Trophoblast cell (in vitro differentiated cells and primary cell): ENCODE results near the gene GTF3C5.

Experiments
- DNase-seq, 2 donors: peaks; one replicate each; pipeline ENCODE4 v3.0.0-alpha.2; 2016
- H2AFZ ChIP-seq: 2 replicates; pipeline ENCODE4 v1.6.1; 2013; ENCODE audit warnings: low read length, moderate library complexity, mild to moderate bottlenecking; ENCODE audit not compliant: insufficient read depth, poor library complexity
- H2AK5ac ChIP-seq: 2 replicates; pipeline ENCODE4 v1.6.1; 2013; ENCODE audit warnings: mild to moderate bottlenecking, low read length
- H2BK120ac ChIP-seq: 2 replicates; pipeline ENCODE4 v1.6.1; 2013; ENCODE audit warnings: low read length, mild to moderate bottlenecking, moderate library complexity; ENCODE audit not compliant: insufficient read depth, poor library complexity
- H2BK12ac ChIP-seq: 2 replicates; pipeline ENCODE4 v1.6.1; 2013; ENCODE audit warnings: mild to moderate bottlenecking, low read length, moderate library complexity
- H2BK5ac ChIP-seq: 2 replicates; pipeline ENCODE4 v1.6.1; 2013; ENCODE audit warnings: low read length, low read depth, moderate library complexity, mild to moderate bottlenecking; ENCODE audit not compliant: poor library complexity
- H3K14ac ChIP-seq: 2 replicates; pipeline ENCODE4 v1.6.1; 2013; ENCODE audit warnings: mild to moderate bottlenecking, low read length
- H3K18ac ChIP-seq: 2 replicates; pipeline ENCODE4 v1.6.1; 2013; ENCODE audit warnings: mild to moderate bottlenecking, low read length
- H3K23ac ChIP-seq: 2 replicates; pipeline ENCODE4 v1.6.1; 2013; ENCODE audit warnings: low read length
- H3K27ac ChIP-seq: 2 replicates; pipeline ENCODE4 v1.5.1; 2013; ENCODE audit warnings: low read depth, mild to moderate bottlenecking, inconsistent platforms, low read length, moderate library complexity
- H3K27me3 ChIP-seq: 2 replicates; pipeline ENCODE4 v1.6.1; 2013; ENCODE audit warnings: inconsistent platforms, mild to moderate bottlenecking, low read length, moderate library complexity; ENCODE audit not compliant: insufficient read depth
- H3K36me3 ChIP-seq, 2 experiments: 1 replicate in 1 of 2; 2 replicates in 1 of 2; pipeline ENCODE4 v1.6.1; 2013; ENCODE audit warnings: low read length in 2 of 2, mild to moderate bottlenecking in 2 of 2, moderate library complexity in 1 of 2; ENCODE audit not compliant: insufficient read depth in 2 of 2, control insufficient read depth in 1 of 2
- H3K4ac ChIP-seq: 2 replicates; pipeline ENCODE4 v1.6.1; 2013; ENCODE audit warnings: low read depth, mild to moderate bottlenecking, low read length, moderate library complexity
- H3K4me1 ChIP-seq, 2 experiments: 1 replicate in 1 of 2; 2 replicates in 1 of 2; pipeline ENCODE4 v1.6.1; 2013; ENCODE audit warnings: low read length in 2 of 2, mild to moderate bottlenecking in 2 of 2, moderate library complexity in 1 of 2; ENCODE audit not compliant: insufficient read depth in 2 of 2, control insufficient read depth in 1 of 2
- H3K4me2 ChIP-seq: 2 replicates; pipeline ENCODE4 v1.6.1; 2013; ENCODE audit warnings: inconsistent platforms, mild to moderate bottlenecking, low read length, moderate library complexity
- H3K4me3 ChIP-seq: 2 replicates; pipeline ENCODE4 v1.5.1; 2013; ENCODE audit warnings: mild to moderate bottlenecking, low read depth, low read length, inconsistent platforms
- H3K79me1 ChIP-seq: one replicate; pipeline ENCODE4 v1.6.1; 2013; ENCODE audit warnings: low read length
- H3K79me2 ChIP-seq: 2 replicates; pipeline ENCODE4 v1.6.1; 2013; ENCODE audit warnings: low read length, mild to moderate bottlenecking; ENCODE audit not compliant: control insufficient read depth, insufficient read depth, poor library complexity
- H3K9ac ChIP-seq: 2 replicates; pipeline ENCODE4 v1.6.1; 2013; ENCODE audit warnings: mild to moderate bottlenecking, low read length
- H3K9me3 ChIP-seq: 2 replicates; pipeline ENCODE4 v1.6.1; 2013; ENCODE audit warnings: low read depth, mild to moderate bottlenecking, control low read depth, inconsistent platforms, low read length; ENCODE audit not compliant: insufficient read depth
- H4K12ac ChIP-seq: 2 replicates; pipeline ENCODE4 v1.6.1; 2013; ENCODE audit warnings: low read depth, mild to moderate bottlenecking, low read length, moderate library complexity
- H4K8ac ChIP-seq: 2 replicates; pipeline ENCODE4 v1.6.1; 2013; ENCODE audit warnings: low read depth, mild to moderate bottlenecking, low read length, moderate library complexity
- H4K91ac ChIP-seq: one replicate; pipeline ENCODE4 v1.6.1; 2013; ENCODE audit warnings: low read depth, mild to moderate bottlenecking, low read length, moderate library complexity
- WGBS: extraction: QIAGEN DNeasy Blood & Tissue Kit; methylation state at CpG from one replicate; pipeline ENCODE4 v1.1.7; 2013; ENCODE audit warnings: missing lambda C conversion rate; ENCODE audit not compliant: insufficient read length, insufficient coverage; ENCODE audit errors: extremely low coverage; 5-methylcytosine and 5-hydroxymethylcytosine counted together

GTF3C5 gene

GRCh38 chr9:133050781-133051180 lies 20.0 kb downstream of the GTF3C5 start:
- no peak overlapping the region for H3K9ac ChIP-seq
- no peak overlapping the region for H3K18ac ChIP-seq
- H4K8ac ChIP-seq, result no peak overlapping the region
- DNase-seq, result no peak
- H3K23ac ChIP-seq, result no peak overlapping the region
- H2BK120ac ChIP-seq, result no peak overlapping the region
- H3K27ac ChIP-seq, result no peak overlapping the region
- H3K27me3 ChIP-seq, result no peaks in the 10 kb centered on the region
- no peak overlapping the region for H3K4me3 ChIP-seq
- no peak overlapping the region for H2AFZ ChIP-seq
- no peak overlapping the region for H4K12ac ChIP-seq
- H3K9me3 ChIP-seq, result peaks cover 2% of the 10 kb centered on the region
- no peak overlapping the region for H2BK5ac ChIP-seq
- WGBS, result no CpG with 5 or more reads among the region's 10 CpGs
- no peaks in the 10 kb centered on the region for H3K79me2 ChIP-seq
- H3K14ac ChIP-seq, result no peak overlapping the region
- no peak overlapping the region for H3K4ac ChIP-seq
- H3K79me1 ChIP-seq, result no peaks in the 10 kb centered on the region
- H2BK12ac ChIP-seq, result no peak overlapping the region
- no peaks in the 10 kb centered on the region for H3K4me1 ChIP-seq
- H4K91ac ChIP-seq, result no peak overlapping the region
- H3K4me2 ChIP-seq, result no peak overlapping the region
- H2AK5ac ChIP-seq, result no peak overlapping the region
- H3K36me3 ChIP-seq, result peaks cover 73 to 77% of the 10 kb centered on the region in 2 experiments

GRCh38 chr9:133051281-133051900 lies 20.6 kb downstream of the GTF3C5 start:
- DNase-seq, result no peak
- no peaks in the 10 kb centered on the region for H3K79me1 ChIP-seq
- no peaks in the 10 kb centered on the region for H3K79me2 ChIP-seq
- H4K91ac ChIP-seq, result no peak overlapping the region
- H2BK5ac ChIP-seq, result no peak overlapping the region
- WGBS, result no CpG with 5 or more reads among the region's 20 CpGs
- H3K27ac ChIP-seq, result no peak overlapping the region
- no peak overlapping the region for H3K4ac ChIP-seq
- H2BK120ac ChIP-seq, result no peak overlapping the region
- no peak overlapping the region for H4K8ac ChIP-seq
- H3K27me3 ChIP-seq, result no peaks in the 10 kb centered on the region
- no peaks in the 10 kb centered on the region for H3K4me1 ChIP-seq
- peaks cover 74 to 78% of the 10 kb centered on the region in 2 experiments for H3K36me3 ChIP-seq
- peaks cover 2% of the 10 kb centered on the region for H3K9me3 ChIP-seq
- no peak overlapping the region for H3K14ac ChIP-seq
- no peak overlapping the region for H3K9ac ChIP-seq
- H3K4me2 ChIP-seq, result no peak overlapping the region
- H3K23ac ChIP-seq, result no peak overlapping the region
- no peak overlapping the region for H2AFZ ChIP-seq
- no peak overlapping the region for H4K12ac ChIP-seq
- no peak overlapping the region for H2AK5ac ChIP-seq
- no peak overlapping the region for H3K18ac ChIP-seq
- H3K4me3 ChIP-seq, result no peak overlapping the region
- H2BK12ac ChIP-seq, result no peak overlapping the region

GRCh38 chr9:133051966-133052539 lies 21.3 kb downstream of the GTF3C5 start:
- no peak overlapping the region for H3K18ac ChIP-seq

DNA sequence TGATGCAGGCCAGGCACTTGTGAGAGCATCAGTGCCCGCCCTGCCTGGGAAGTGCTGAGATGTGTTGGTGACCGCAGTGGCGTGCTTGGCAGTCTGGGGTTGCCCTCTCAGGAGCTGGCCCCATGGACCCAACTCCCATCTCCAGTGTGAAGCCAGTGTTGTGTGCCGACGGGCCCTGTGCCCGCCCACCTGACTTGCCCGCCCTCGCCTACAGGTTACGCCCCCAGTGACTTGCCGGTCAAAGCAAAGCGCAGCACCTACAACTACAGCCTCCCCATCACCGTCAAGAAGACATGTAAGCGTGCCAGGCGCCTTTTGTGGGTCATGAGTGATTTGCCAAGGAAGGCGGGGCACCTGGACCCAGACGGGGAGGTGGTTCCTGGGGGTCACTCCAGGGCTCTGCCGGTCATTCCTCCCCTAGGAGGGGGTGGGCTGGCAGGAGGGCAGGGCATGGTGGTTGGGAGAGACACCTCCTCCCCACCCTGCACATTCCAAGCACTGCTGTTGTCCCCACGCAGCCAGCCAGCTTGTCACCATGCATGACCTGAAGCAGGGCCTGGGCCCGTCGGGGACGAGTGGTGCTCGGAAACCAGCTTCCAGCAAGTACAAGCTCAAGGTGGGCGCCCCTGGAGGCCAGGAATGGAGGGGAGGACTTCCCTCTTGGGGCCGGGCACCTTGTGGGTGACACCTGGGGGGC lies 23.5 kb downstream of the GTF3C5 start:
- no peaks in the 10 kb centered on the region for H3K27me3 ChIP-seq
- no peaks in the 10 kb centered on the region for H3K79me2 ChIP-seq
- H2BK120ac ChIP-seq, result no peak overlapping the region
- H3K4me2 ChIP-seq, result no peak overlapping the region
- no peak overlapping the region for H2AK5ac ChIP-seq
- H3K18ac ChIP-seq, result no peak overlapping the region
- H3K36me3 ChIP-seq, result peaks cover 82 to 88% of the 10 kb centered on the region in 2 experiments
- no peak overlapping the region for H3K23ac ChIP-seq
- H2BK12ac ChIP-seq, result no peak overlapping the region
- H3K4me3 ChIP-seq, result peak overlapping the region; percentile 51
- H2AFZ ChIP-seq, result no peak overlapping the region
- peaks cover 2% of the 10 kb centered on the region for H3K9me3 ChIP-seq
- no peak overlapping the region for H4K12ac ChIP-seq
- no peak for DNase-seq
- no CpG with 5 or more reads among the region's 24 CpGs for WGBS
- no peaks in the 10 kb centered on the region for H3K79me1 ChIP-seq
- no peaks in the 10 kb centered on the region for H3K4me1 ChIP-seq
- no peak overlapping the region for H2BK5ac ChIP-seq
- H3K27ac ChIP-seq, result no peak overlapping the region
- H3K14ac ChIP-seq, result no peak overlapping the region
- no peak overlapping the region for H4K8ac ChIP-seq
- H3K4ac ChIP-seq, result no peak overlapping the region
- no peak overlapping the region for H4K91ac ChIP-seq
- no peak overlapping the region for H3K9ac ChIP-seq

More at GRCh38 chr9:133051966-133052539, 21.3 kb downstream of the GTF3C5 start:
- Histone ChIP-seq H3K9me3 (peaks cover 2% of the 10 kb centered on the region), H3K4me3 (no peak overlapping the region), H3K27ac (no peak overlapping the region), H2AK5ac (no peak overlapping the region), H2AFZ (no peak overlapping the region), H3K4ac (no peak overlapping the region), H3K4me1 (no peaks in the 10 kb centered on the region), H2BK120ac (no peak overlapping the region), H3K23ac (no peak overlapping the region), H3K9ac (no peak overlapping the region), H3K79me1 (no peaks in the 10 kb centered on the region), H3K14ac (no peak overlapping the region), H3K27me3 (no peaks in the 10 kb centered on the region), H3K4me2 (no peak overlapping the region), H3K79me2 (no peaks in the 10 kb centered on the region), H4K12ac (no peak overlapping the region), H3K36me3 (peaks cover 74 to 78% of the 10 kb centered on the region in 2 experiments), H4K8ac (no peak overlapping the region), H2BK5ac (no peak overlapping the region), H4K91ac (no peak overlapping the region), H2BK12ac (no peak overlapping the region)
- no CpG with 5 or more reads among the region's 9 CpGs for WGBS
- DNase-seq, result no peak
